ENCODE results near the gene SLC39A11.

The SLC39A11 gene

GRCh38 chr17:72605543-72605942 lies 486.9 kb downstream of the SLC39A11 start:
- no peak for ATAC-seq
- TF ChIP-seq POU6F1 (CRISPR knock-in tag; IDR thresholded peaks at IDR 0.05; ENCODE audit: borderline replicate concordance, low read depth) (no peak), ZC3H10 (CRISPR knock-in tag; IDR thresholded peaks at IDR 0.05) (no peak), ZNF8 (CRISPR knock-in tag; IDR thresholded peaks at IDR 0.05) (no peak), GLIS3 (CRISPR knock-in tag; IDR thresholded peaks at IDR 0.05) (no peak), TSHZ2 (CRISPR knock-in tag; IDR thresholded peaks at IDR 0.05) (no peak), ARNTL (CRISPR knock-in tag; IDR thresholded peaks at IDR 0.05; ENCODE audit: borderline replicate concordance, low read depth) (no peak), SNAI2 (CRISPR knock-in tag; IDR thresholded peaks at IDR 0.05) (no peak)

- no peak for ATAC-seq
Observed at GRCh38 chr17:72604518-72604917, 488.0 kb downstream of the SLC39A11 start.

GRCh38 chr17:72603420-72604242 lies 488.9 kb downstream of the SLC39A11 start:
- no peak for TF ChIP-seq ZFP3 (CRISPR knock-in tag; IDR thresholded peaks at IDR 0.05)
- TF ChIP-seq ESRRG (CRISPR knock-in tag; IDR thresholded peaks at IDR 0.05), result no peak
- no peak for TF ChIP-seq ZNF70 (CRISPR knock-in tag; IDR thresholded peaks at IDR 0.05)
- TF ChIP-seq PPARA (CRISPR knock-in tag; IDR thresholded peaks at IDR 0.05; ENCODE audit: borderline replicate concordance), result no peak
- TF ChIP-seq TOX (CRISPR knock-in tag; IDR thresholded peaks at IDR 0.05; ENCODE audit: borderline replicate concordance), result no peak
- no peak for TF ChIP-seq CSDC2 (CRISPR knock-in tag; IDR thresholded peaks at IDR 0.05)
- no peak for TF ChIP-seq ZC3H10 (CRISPR knock-in tag; IDR thresholded peaks at IDR 0.05)
- no peak for TF ChIP-seq ARNTL (CRISPR knock-in tag; IDR thresholded peaks at IDR 0.05; ENCODE audit: borderline replicate concordance, low read depth)
- TF ChIP-seq ZFP30 (CRISPR knock-in tag; IDR thresholded peaks at IDR 0.05), result no peak
- no peak for TF ChIP-seq CREB5 (CRISPR knock-in tag; IDR thresholded peaks at IDR 0.05; ENCODE audit: low read depth)
- no peak for TF ChIP-seq POU6F1 (CRISPR knock-in tag; IDR thresholded peaks at IDR 0.05; ENCODE audit: borderline replicate concordance, low read depth)
- no peak for TF ChIP-seq PATZ1 (CRISPR knock-in tag; IDR thresholded peaks at IDR 0.05; ENCODE audit: borderline replicate concordance)
- no peak for TF ChIP-seq BACH2 (CRISPR knock-in tag; IDR thresholded peaks at IDR 0.05; ENCODE audit: borderline replicate concordance)
- TF ChIP-seq SNAI2 (CRISPR knock-in tag; IDR thresholded peaks at IDR 0.05), result no peak
- no peak for TF ChIP-seq CSRNP3 (CRISPR knock-in tag; IDR thresholded peaks at IDR 0.05)
- TF ChIP-seq GLIS3 (CRISPR knock-in tag; IDR thresholded peaks at IDR 0.05), result no peak
- no peak for ATAC-seq

More at GRCh38 chr17:72604518-72604917, 488.0 kb downstream of the SLC39A11 start:
- TF ChIP-seq ISL1 (CRISPR knock-in tag; IDR thresholded peaks at IDR 0.05) (no peak), BACH2 (CRISPR knock-in tag; IDR thresholded peaks at IDR 0.05; ENCODE audit: borderline replicate concordance) (no peak), ESRRG (CRISPR knock-in tag; IDR thresholded peaks at IDR 0.05) (no peak), PATZ1 (CRISPR knock-in tag; IDR thresholded peaks at IDR 0.05; ENCODE audit: borderline replicate concordance) (no peak), ZC3H10 (CRISPR knock-in tag; IDR thresholded peaks at IDR 0.05) (no peak), ARNTL (CRISPR knock-in tag; IDR thresholded peaks at IDR 0.05; ENCODE audit: borderline replicate concordance, low read depth) (no peak), ZFP30 (CRISPR knock-in tag; IDR thresholded peaks at IDR 0.05) (no peak), OSR1 (CRISPR knock-in tag; IDR thresholded peaks at IDR 0.05) (no peak), CSDC2 (CRISPR knock-in tag; IDR thresholded peaks at IDR 0.05) (no peak), TCF4 (CRISPR knock-in tag; IDR thresholded peaks at IDR 0.05; ENCODE audit: borderline replicate concordance) (no peak), TOX (CRISPR knock-in tag; IDR thresholded peaks at IDR 0.05; ENCODE audit: borderline replicate concordance) (no peak)

Measured in SK-N-SH treated with all-trans-retinoic acid at 6 μM for 48 hours (cell line).